B cell (primary cell): ENCODE results near the gene NR1H3.

Source experiments
- CTCF ChIP-seq: fragments of 200-600 bp; IDR thresholded peaks from one replicate; pipeline ENCODE4 v1.8.0; 2022; ENCODE audit warnings: antibody characterized with exemption, mild to moderate bottlenecking
- EZH2 ChIP-seq: IDR thresholded peaks from 2 replicates; pipeline ENCODE4 v1.6.1; 2012; ENCODE audit warnings: borderline replicate concordance, low read depth, mild to moderate bottlenecking, moderate library complexity, low read length; ENCODE audit not compliant: insufficient read depth, poor library complexity, severe bottlenecking

DNA sequence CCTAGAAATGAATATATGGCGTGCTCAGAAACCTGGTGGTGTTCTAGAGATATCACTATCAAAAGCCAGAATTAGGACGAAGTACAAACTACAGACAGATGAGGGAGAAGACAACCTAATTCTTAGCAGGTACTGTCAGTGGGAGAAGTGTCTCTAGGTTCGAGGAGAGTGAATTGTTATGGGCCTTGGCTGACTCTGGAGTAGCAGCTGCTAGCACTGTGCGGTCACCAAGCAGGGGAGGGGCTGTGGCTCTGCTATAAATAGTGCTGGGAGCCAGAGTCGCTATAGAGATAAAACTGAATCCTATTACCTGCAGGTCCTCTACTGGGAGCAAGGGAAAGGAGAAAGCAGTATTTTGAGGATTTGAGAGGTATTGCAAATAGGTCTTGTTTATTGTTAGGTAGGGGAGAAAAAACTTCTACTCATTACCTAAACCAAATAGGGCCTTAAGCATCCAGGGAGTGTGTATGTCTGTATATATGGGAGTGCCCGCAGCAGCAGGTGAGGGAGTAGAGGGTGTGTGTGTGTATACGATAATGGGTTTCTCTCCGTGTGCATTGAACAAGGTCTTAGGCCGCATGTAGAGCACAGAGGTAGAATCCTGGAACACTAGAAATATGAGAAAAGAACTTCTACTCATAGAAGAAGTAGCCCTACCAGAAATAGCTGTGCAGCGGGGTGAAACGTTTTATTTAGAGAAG is 14.3 kb downstream of the NR1H3 start:
- no peak for TF ChIP-seq CTCF
- TF ChIP-seq EZH2: no peak
